SK-N-SH treated with all-trans-retinoic acid at 6 μM for 48 hours (cell line): ENCODE data around the gene DCAF5.

Experiments
- ATAC-seq: fragments of 200-7000 bp; cut with Tn5 transposase; 3 replicates; pipeline ENCODE4 v1.9.1; 2020; ENCODE audit warnings: mild to moderate bottlenecking, moderate library complexity
- ARNTL ChIP-seq: fragments of 450-650 bp; formaldehyde crosslinking; IDR thresholded peaks from 2 replicates; pipeline ENCODE4 v1.5.0; 2020; ENCODE audit warnings: low read depth, mild to moderate bottlenecking, moderate library complexity, borderline replicate concordance
- CSDC2 ChIP-seq: fragments of 250-450 bp; sonication (Bioruptor Pico); IDR thresholded peaks from 2 replicates; pipeline ENCODE4 v1.5.0; 2020; ENCODE audit warnings: mild to moderate bottlenecking, moderate library complexity
- ESRRG ChIP-seq: fragments of 250-450 bp; sonication (Bioruptor Pico); IDR thresholded peaks from 2 replicates; pipeline ENCODE4 v1.6.1; 2021; ENCODE audit warnings: mild to moderate bottlenecking
- GLIS3 ChIP-seq: fragments of 250-450 bp; sonication (Bioruptor Pico); IDR thresholded peaks from 2 replicates; pipeline ENCODE4 v1.5.0; 2020; ENCODE audit warnings: mild to moderate bottlenecking, moderate library complexity
- ISL1 ChIP-seq: fragments of 250-450 bp; sonication (Bioruptor Pico); IDR thresholded peaks from 2 replicates; pipeline ENCODE4 v2.1.2; 2022; ENCODE audit warnings: mild to moderate bottlenecking, moderate library complexity
- OSR1 ChIP-seq: fragments of 250-450 bp; sonication (Bioruptor Pico); IDR thresholded peaks from 2 replicates; pipeline ENCODE4 v1.8.0; 2022; ENCODE audit warnings: moderate library complexity, mild to moderate bottlenecking, inconsistent platforms
- PPARA ChIP-seq: fragments of 250-450 bp; sonication (Bioruptor Pico); IDR thresholded peaks from 2 replicates; pipeline ENCODE4 v1.5.0; 2020; ENCODE audit warnings: mild to moderate bottlenecking, borderline replicate concordance
- RARB ChIP-seq: fragments of 250-450 bp; sonication (Bioruptor Pico); IDR thresholded peaks from 2 replicates; pipeline ENCODE4 v1.8.0; 2021; ENCODE audit warnings: mild to moderate bottlenecking, moderate library complexity
- SNAI2 ChIP-seq: fragments of 250-450 bp; sonication (Bioruptor Pico); IDR thresholded peaks from 2 replicates; pipeline ENCODE4 v1.5.0; 2020; ENCODE audit warnings: mild to moderate bottlenecking, moderate library complexity
- TCF4 ChIP-seq: fragments of 250-450 bp; sonication (Bioruptor Pico); IDR thresholded peaks from 2 replicates; pipeline ENCODE4 v1.8.0; 2021; ENCODE audit warnings: mild to moderate bottlenecking, moderate library complexity, borderline replicate concordance
- TOX ChIP-seq: fragments of 250-450 bp; sonication (Bioruptor Pico); IDR thresholded peaks from 2 replicates; pipeline ENCODE4 v1.8.0; 2021; ENCODE audit warnings: mild to moderate bottlenecking, moderate library complexity, borderline replicate concordance
- ZC3H10 ChIP-seq: fragments of 250-450 bp; sonication (Bioruptor Pico); IDR thresholded peaks from 2 replicates; pipeline ENCODE4 v1.5.1; 2021; ENCODE audit warnings: mild to moderate bottlenecking, moderate library complexity
- ZFP3 ChIP-seq: fragments of 250-450 bp; sonication (Bioruptor Pico); IDR thresholded peaks from 2 replicates; pipeline ENCODE4 v1.5.0; 2020; ENCODE audit warnings: mild to moderate bottlenecking, moderate library complexity
- ZFP30 ChIP-seq: fragments of 450-650 bp; formaldehyde crosslinking; IDR thresholded peaks from 2 replicates; pipeline ENCODE4 v1.5.0; 2022; ENCODE audit warnings: mild to moderate bottlenecking, moderate library complexity
- ZNF70 ChIP-seq: fragments of 450-650 bp; formaldehyde crosslinking; IDR thresholded peaks from 2 replicates; pipeline ENCODE4 v1.5.0; 2020; ENCODE audit warnings: mild to moderate bottlenecking, moderate library complexity
- ZNF8 ChIP-seq: fragments of 450-650 bp; formaldehyde crosslinking; IDR thresholded peaks from 2 replicates; pipeline ENCODE4 v1.5.0; 2020; ENCODE audit warnings: mild to moderate bottlenecking, moderate library complexity
- TF ChIP-seq, protein P1 (sequence below): fragments of 250-450 bp; sonication (Bioruptor Pico); IDR thresholded peaks from 2 replicates; pipeline ENCODE4 v1.5.1; 2021; ENCODE audit warnings: mild to moderate bottlenecking, moderate library complexity
- TF ChIP-seq, protein P2 (sequence below): fragments of 250-450 bp; sonication (Bioruptor Pico); IDR thresholded peaks from 2 replicates; pipeline ENCODE4 v1.5.0; 2020; ENCODE audit warnings: mild to moderate bottlenecking, moderate library complexity
- TF ChIP-seq, protein P3 (sequence below): fragments of 250-450 bp; sonication (Bioruptor Pico); IDR thresholded peaks from 2 replicates; pipeline ENCODE4 v1.8.0; 2021; ENCODE audit warnings: low read depth, mild to moderate bottlenecking, moderate library complexity, borderline replicate concordance
- TF ChIP-seq, protein P4 (sequence below): fragments of 250-450 bp; sonication (Bioruptor Pico); IDR thresholded peaks from 2 replicates; pipeline ENCODE4 v1.5.1; 2020; ENCODE audit warnings: low read depth, mild to moderate bottlenecking, moderate library complexity

Gene DCAF5

DNA sequence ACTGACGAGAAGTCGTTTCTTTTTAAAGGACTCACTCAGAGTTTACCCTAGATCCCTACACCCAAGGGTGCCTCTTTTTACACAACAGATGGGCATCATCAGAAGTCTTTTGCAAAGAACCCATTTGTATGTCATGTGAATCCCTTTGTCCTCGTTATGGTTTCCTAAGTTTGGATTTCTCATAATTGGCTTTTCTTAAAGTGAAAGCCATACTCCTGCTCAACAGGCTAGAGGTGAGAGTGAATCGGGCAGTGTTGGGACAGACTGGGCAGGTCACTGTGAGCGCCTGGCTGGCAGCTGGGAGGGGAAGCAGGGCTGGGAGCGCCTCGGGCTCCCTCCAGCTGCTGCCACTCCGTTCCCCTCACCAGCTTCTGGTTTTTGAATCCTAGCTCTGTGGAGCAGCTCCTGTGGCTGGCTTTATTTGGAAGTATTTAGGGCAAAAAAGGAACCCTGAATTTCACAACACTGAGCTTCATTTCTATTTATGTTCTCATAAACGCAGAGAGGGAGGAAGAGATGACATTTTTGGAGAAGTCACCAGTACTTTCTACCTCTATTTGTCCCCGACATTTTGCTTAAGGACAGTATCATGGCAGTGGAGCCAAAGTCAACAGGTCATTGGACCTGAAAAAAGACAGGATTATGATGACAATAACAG is 110.0 kb downstream of the DCAF5 start:
- ATAC-seq = no peak
- no peak for TF ChIP-seq GLIS3 (CRISPR knock-in tag)
- no peak for TF ChIP-seq ESRRG (CRISPR knock-in tag)
- TF ChIP-seq ZC3H10 (CRISPR knock-in tag) = no peak
- TF ChIP-seq TCF4 = no peak
- no peak for TF ChIP-seq SNAI2 (CRISPR knock-in tag)
- no peak for TF ChIP-seq RARB (CRISPR knock-in tag)
- TF ChIP-seq, protein P1, sequence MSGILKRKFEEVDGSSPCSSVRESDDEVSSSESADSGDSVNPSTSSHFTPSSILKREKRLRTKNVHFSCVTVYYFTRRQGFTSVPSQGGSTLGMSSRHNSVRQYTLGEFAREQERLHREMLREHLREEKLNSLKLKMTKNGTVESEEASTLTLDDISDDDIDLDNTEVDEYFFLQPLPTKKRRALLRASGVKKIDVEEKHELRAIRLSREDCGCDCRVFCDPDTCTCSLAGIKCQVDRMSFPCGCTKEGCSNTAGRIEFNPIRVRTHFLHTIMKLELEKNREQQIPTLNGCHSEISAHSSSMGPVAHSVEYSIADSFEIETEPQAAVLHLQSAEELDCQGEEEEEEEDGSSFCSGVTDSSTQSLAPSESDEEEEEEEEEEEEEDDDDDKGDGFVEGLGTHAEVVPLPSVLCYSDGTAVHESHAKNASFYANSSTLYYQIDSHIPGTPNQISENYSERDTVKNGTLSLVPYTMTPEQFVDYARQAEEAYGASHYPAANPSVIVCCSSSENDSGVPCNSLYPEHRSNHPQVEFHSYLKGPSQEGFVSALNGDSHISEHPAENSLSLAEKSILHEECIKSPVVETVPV = no peak
- no peak for TF ChIP-seq TOX (CRISPR knock-in tag)

DNA sequence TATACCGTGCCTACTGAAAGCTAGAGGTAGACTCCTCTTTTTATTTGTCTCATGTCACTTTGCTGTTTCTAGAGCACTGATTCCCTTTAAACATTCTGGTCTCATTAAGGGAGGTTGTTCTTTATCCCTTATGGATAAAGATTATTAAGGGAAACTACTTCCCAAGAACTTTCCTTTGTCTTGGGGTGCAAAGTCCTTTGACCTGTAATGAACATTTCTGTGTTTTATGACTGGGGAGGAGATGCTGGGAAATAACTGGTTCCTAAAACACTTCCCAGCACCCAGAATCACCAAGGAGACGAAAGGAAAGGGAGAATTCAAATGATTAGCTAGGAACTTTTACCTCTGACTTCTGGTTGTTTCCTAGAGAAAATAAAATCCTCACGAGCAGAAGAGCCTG is 110.6 kb downstream of the DCAF5 start:
- ATAC-seq = no peak
- no peak for TF ChIP-seq TCF4
- TF ChIP-seq TOX (CRISPR knock-in tag) = no peak
- TF ChIP-seq, protein P2, sequence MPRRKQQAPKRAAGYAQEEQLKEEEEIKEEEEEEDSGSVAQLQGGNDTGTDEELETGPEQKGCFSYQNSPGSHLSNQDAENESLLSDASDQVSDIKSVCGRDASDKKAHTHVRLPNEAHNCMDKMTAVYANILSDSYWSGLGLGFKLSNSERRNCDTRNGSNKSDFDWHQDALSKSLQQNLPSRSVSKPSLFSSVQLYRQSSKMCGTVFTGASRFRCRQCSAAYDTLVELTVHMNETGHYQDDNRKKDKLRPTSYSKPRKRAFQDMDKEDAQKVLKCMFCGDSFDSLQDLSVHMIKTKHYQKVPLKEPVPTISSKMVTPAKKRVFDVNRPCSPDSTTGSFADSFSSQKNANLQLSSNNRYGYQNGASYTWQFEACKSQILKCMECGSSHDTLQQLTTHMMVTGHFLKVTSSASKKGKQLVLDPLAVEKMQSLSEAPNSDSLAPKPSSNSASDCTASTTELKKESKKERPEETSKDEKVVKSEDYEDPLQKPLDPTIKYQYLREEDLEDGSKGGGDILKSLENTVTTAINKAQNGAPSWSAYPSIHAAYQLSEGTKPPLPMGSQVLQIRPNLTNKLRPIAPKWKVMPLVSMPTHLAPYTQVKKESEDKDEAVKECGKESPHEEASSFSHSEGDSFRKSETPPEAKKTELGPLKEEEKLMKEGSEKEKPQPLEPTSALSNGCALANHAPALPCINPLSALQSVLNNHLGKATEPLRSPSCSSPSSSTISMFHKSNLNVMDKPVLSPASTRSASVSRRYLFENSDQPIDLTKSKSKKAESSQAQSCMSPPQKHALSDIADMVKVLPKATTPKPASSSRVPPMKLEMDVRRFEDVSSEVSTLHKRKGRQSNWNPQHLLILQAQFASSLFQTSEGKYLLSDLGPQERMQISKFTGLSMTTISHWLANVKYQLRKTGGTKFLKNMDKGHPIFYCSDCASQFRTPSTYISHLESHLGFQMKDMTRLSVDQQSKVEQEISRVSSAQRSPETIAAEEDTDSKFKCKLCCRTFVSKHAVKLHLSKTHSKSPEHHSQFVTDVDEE = no peak
- TF ChIP-seq ISL1 (CRISPR knock-in tag) = no peak
- TF ChIP-seq PPARA = no peak
- no peak for TF ChIP-seq CSDC2 (CRISPR knock-in tag)

DNA sequence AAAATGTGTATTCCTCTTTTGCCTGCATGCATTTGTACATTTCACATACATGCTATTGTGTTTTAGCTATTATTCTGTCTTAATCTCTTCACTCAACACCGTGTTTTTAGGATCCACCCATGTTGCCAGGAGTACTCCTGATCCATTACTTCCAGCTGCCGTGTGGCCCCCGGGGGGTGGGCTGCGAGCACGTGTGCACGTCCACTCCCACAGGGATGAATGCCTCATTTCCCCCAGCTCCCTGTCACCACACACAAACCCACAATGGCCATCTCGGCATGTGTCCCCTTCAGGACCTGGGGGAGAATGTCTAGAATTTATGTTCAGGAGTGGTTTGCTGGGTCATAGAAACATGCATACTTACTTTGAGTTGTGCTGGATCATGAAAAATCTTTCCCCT is 111.1 kb downstream of the DCAF5 start:
- no peak for ATAC-seq
- TF ChIP-seq, protein P2 = no peak
- no peak for TF ChIP-seq ARNTL (CRISPR knock-in tag)
- no peak for TF ChIP-seq ZFP30
- no peak for TF ChIP-seq RARB (CRISPR knock-in tag)
- no peak for TF ChIP-seq ZNF70 (CRISPR knock-in tag)
- TF ChIP-seq OSR1 (CRISPR knock-in tag) = no peak
- no peak for TF ChIP-seq ZNF8 (CRISPR knock-in tag)
- TF ChIP-seq GLIS3 (CRISPR knock-in tag) = no peak

DNA sequence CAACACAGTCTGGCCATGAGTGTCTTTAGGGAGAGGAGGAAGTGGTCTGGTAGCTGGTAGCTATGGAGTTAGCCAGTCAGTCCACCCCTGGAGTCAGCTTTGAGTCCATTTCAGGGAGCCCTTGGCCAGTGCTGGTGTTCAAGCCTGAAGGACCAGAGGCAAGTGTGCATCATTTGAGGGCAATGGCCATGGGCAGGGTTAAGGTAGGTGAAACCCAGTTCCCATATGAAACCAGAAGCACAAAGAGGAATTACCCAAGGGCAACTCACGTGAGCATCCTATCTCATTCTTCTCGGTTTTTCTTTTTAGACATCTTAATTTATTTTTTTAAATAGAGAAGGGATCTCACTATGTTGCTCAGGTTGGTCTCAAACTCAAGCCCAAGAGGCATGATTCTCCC is 112.6 kb downstream of the DCAF5 start:
- no peak for ATAC-seq
- TF ChIP-seq CSDC2 (CRISPR knock-in tag) (no peak), ZNF8 (CRISPR knock-in tag) (no peak), TCF4 (no peak), ARNTL (CRISPR knock-in tag) (no peak), RARB (CRISPR knock-in tag) (no peak), ZFP30 (no peak), ESRRG (CRISPR knock-in tag) (no peak), ZFP3 (CRISPR knock-in tag) (no peak), GLIS3 (CRISPR knock-in tag) (no peak), TOX (CRISPR knock-in tag) (no peak), PPARA (no peak)
- TF ChIP-seq, protein P1 = no peak
- TF ChIP-seq, protein P3, sequence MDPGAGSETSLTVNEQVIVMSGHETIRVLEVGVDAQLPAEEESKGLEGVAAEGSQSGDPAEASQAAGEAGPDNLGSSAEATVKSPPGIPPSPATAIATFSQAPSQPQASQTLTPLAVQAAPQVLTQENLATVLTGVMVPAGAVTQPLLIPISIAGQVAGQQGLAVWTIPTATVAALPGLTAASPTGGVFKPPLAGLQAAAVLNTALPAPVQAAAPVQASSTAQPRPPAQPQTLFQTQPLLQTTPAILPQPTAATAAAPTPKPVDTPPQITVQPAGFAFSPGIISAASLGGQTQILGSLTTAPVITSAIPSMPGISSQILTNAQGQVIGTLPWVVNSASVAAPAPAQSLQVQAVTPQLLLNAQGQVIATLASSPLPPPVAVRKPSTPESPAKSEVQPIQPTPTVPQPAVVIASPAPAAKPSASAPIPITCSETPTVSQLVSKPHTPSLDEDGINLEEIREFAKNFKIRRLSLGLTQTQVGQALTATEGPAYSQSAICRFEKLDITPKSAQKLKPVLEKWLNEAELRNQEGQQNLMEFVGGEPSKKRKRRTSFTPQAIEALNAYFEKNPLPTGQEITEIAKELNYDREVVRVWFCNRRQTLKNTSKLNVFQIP (CRISPR knock-in tag) = no peak
- TF ChIP-seq, protein P4, sequence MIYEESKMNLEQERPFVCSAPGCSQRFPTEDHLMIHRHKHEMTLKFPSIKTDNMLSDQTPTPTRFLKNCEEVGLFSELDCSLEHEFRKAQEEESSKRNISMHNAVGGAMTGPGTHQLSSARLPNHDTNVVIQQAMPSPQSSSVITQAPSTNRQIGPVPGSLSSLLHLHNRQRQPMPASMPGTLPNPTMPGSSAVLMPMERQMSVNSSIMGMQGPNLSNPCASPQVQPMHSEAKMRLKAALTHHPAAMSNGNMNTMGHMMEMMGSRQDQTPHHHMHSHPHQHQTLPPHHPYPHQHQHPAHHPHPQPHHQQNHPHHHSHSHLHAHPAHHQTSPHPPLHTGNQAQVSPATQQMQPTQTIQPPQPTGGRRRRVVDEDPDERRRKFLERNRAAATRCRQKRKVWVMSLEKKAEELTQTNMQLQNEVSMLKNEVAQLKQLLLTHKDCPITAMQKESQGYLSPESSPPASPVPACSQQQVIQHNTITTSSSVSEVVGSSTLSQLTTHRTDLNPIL (CRISPR knock-in tag) = no peak
- TF ChIP-seq, protein P2 = no peak
